T follicular helper cell (primary cell): ENCODE measurements around the gene SF3B1.
"Not testable (repeated sequence)": the region's sequence is repeated elsewhere in the genome, so short reads cannot be mapped to it uniquely, and the experiment has no call there.

ENCODE experiments used
- DNase-seq: peaks from one replicate; pipeline ENCODE4 v3.0.0-alpha.2; 2020; ENCODE audit warnings: low read depth

SF3B1 gene

GRCh38 chr2:197435598-197436420 lies 981 bp upstream of the SF3B1 start:
- DNase-seq: no peak

DNA sequence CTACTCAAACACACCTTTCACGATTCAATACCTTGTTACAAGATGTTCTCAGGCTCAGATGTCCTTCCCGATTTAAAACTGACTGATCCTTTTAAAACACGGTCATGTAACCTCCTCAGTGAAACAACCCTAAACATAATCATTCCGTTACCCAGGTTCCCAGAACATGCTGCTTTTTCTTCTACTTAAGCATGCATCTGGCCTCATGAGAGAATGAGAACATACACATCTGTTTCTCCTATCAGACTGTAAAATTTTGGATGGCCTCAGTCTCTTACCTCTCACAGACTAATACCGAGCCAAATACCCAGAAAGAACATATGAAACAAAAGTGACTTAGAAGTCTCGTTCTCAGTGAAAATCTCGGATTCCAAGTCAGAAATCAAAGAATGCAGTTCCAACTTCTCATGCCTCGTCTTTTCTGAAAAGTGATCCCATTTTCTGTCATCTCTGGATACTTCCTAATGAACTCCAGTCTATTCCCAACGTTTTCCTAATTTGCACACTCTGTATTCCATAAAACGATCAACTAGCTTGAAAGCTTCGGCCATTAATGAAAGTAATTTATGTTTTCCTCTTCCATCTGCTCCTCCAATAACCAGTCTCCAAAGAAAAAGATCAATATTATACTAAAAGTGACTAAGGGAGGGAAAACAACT lies 919 bp downstream of the SF3B1 start:
- no peak for DNase-seq

GRCh38 chr2:197432527-197432926 lies 2.3 kb downstream of the SF3B1 start:
- DNase-seq: not testable (repeated sequence)

GRCh38 chr2:197431858-197432257 lies 3.0 kb downstream of the SF3B1 start:
- no peak for DNase-seq

- no peak for DNase-seq
Observed at GRCh38 chr2:197427986-197428385, 6.8 kb downstream of the SF3B1 start.

- DNase-seq: no peak
Observed at GRCh38 chr2:197426723-197427603, 7.9 kb downstream of the SF3B1 start.

GRCh38 chr2:197425550-197425949 lies 9.3 kb downstream of the SF3B1 start:
- DNase-seq: no peak

DNA sequence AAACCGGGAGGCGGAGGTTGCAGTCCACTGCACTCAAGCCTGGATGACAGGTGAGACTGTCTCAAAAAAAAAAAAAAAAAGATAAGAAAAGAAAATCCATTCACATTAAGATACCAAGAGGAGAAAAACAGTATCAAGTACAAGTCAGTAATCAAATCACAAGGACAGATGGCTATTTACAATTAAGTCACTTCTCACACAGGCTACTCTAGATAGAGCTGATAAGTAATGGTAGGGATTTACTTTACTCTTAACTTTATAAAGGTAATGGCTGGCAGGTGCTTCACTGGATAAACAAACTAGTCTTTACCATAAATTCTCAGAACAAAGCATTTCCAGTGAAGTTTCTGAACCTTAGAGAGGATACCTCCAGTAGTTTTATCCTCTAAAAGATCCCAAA lies 11.5 kb downstream of the SF3B1 start:
- no peak for DNase-seq

- no peak for DNase-seq
Observed at GRCh38 chr2:197419438-197419837, 15.4 kb downstream of the SF3B1 start.

GRCh38 chr2:197416268-197416667 lies 18.6 kb downstream of the SF3B1 start:
- DNase-seq: no peak

GRCh38 chr2:197414515-197414914 lies 20.3 kb downstream of the SF3B1 start:
- no peak for DNase-seq

DNA sequence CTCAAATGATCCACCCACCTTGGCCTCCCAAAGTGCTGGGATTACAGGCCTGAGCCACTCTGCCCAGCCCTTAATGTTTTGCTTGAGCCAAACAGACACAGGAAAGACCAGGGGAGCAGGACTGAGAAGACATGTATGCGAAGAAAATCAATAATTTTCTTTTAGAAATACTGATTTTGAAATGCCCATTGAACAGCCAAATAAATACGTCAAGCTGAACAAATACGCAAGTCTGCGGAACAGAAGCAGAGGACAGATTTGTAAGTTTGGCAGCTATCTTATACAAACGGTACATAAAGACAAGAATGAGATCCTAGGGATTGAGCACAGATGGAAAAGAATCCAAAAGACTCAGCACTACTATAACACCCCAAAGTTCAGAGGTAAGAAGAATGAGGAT lies 20.8 kb downstream of the SF3B1 start:
- DNase-seq: no peak

- no peak for DNase-seq
Observed at GRCh38 chr2:197405582-197405981, 29.2 kb downstream of the SF3B1 start.

GRCh38 chr2:197399887-197400540 lies 34.8 kb downstream of the SF3B1 start:
- no peak for DNase-seq

DNA sequence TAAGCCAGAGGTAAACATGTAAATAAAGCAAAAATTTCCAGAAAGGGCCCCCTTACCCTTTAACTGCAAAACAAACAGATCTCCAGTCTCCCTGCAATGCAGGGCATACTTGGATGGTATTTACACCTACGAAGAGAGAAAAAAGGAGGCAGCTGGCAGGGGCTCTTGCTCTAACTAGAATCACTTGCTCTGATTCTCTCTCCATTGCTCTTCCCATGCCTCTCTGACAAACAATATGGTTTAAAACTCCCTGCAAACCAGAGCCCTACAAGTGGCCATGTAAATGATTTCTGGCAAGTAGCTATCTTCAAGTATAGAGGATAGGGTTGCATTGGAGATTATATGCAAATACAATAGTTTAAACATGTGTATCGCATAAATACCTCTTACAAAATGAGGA lies 35.9 kb downstream of the SF3B1 start:
- DNase-seq: no peak

GRCh38 chr2:197391220-197391717 lies 43.6 kb downstream of the SF3B1 start:
- no peak for DNase-seq

DNA sequence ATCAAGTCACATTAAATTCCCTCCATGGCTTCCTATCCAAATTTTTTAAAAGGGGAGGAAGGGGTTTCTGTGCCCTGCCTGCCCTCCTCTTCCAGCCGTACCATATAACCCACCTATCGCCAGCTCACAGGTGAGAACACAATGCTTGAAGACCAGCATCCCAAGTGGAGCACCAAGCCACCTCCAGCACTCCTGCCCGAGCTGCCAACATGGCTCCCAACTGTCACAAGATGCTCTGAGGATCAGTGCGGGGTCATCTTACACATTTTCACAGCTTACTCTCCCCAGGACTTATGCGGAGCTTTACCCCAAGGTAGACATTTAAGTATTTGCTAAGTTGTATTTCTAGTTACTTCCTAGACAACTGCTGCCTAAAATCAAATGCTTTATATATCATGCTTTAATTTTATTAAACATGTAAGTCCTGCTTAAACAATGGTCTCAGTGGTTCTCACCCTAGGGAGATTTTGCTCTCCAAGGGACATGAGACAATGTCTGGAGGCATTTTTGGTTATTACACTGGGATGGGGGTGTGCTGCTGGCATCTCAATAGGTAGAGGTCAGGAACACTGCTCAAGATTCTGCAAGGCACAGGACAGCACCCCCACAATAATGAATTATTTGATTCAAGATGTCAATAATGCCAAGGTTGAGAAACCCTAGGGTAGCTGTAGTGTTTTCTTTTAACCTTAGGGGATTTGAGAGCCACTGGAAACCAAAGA lies 45.8 kb downstream of the SF3B1 start:
- no peak for DNase-seq

DNA sequence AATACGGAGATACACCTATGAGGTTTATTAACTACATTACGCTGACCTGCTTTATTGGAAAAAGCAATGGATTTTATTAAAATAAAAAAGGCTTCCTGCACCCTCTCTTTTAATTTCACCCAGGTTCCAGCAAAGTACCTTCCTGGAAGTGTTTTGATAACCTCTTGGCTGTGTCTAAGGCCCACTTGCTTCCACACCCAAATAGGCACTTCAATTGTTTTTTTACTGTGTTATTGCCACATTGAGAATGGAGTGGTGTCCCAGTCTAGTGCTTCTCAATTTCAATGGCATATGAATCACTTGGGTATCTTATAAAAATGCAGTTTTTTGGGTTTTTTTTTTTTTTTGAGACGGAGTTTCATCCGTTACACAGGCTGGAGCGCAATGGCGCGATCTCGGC lies 47.6 kb downstream of the SF3B1 start:
- no peak for DNase-seq

DNA sequence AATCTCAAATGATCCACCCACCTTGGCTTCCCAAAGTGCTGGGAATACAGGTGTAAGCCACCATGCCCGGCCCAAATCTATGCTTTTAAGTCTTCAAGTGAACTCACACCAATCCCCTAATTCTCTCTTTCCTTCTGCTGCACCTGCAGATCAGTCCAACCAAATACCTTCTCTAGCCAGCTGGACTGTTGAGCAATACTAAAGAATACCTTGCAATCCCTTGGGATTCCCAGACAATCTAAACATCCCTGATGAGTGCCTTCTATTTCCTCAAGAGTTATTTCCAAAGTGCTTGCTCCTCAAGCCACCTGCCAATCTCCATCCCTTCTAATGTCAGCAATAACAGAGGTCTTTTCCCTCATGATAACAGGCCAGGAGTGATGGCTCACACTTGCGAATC lies 48.6 kb downstream of the SF3B1 start:
- DNase-seq: no peak

DNA sequence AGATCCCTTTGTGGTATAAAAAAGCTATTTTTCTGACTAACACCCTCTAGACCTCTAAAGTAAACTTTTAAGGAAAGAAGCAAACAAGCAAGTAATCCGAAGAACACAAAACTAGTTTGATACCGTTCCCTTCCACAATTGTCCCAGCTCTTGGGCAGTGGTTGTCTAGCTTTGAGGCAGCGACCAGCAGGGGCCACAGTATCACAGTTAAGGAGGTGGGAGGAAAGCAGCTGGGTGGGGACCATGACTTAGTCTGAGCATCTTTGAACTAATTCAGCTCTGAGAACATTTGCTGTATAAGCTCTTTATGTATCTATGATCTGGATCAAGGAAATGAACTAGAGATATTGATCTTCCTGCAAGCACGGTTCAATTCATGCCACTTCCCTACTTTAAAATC lies 51.0 kb downstream of the SF3B1 start:
- DNase-seq: no peak

- no peak for DNase-seq
Observed at GRCh38 chr2:197381641-197382040, 53.2 kb downstream of the SF3B1 start.
